NT2/D1 (cell line): ENCODE measurements around the gene ITPRID2.
A peak's percentile ranks its signal among the peaks of the same experiment; 100 is the strongest.

ENCODE experiments used
- DNase-seq: peaks from one replicate; pipeline ENCODE4 v3.0.0-alpha.2; 2011; ENCODE audit warnings: low read depth, low spot score
- H3K27me3 ChIP-seq: 2 replicates; pipeline ENCODE4 v1.6.0; 2011; ENCODE audit warnings: mild to moderate bottlenecking; ENCODE audit not compliant: insufficient read length, insufficient read depth
- H3K36me3 ChIP-seq: 2 replicates; pipeline ENCODE4 v1.6.1; 2011; ENCODE audit warnings: mild to moderate bottlenecking, low read length, mixed read lengths; ENCODE audit not compliant: insufficient read depth, insufficient read length
- H3K4me1 ChIP-seq: 2 replicates; pipeline ENCODE4 v1.5.1; 2011; ENCODE audit not compliant: insufficient read depth, insufficient read length
- H3K4me3 ChIP-seq: 2 replicates; pipeline ENCODE4 v1.5.1; 2011; ENCODE audit warnings: low read depth; ENCODE audit not compliant: insufficient read length
- H3K9ac ChIP-seq: 2 replicates; pipeline ENCODE4 v1.6.0; 2011; ENCODE audit warnings: low read depth; ENCODE audit not compliant: insufficient read length
- H3K9me3 ChIP-seq: 2 replicates; pipeline ENCODE4 v1.5.1; 2011; ENCODE audit warnings: mild to moderate bottlenecking, low read length; ENCODE audit not compliant: insufficient read depth
- SUZ12 ChIP-seq: IDR thresholded peaks from 2 replicates; pipeline ENCODE4 v1.6.1; 2011; ENCODE audit not compliant: insufficient read length, insufficient read depth; ENCODE audit errors: extremely low read depth
- YY1 ChIP-seq: IDR thresholded peaks from 2 replicates; pipeline ENCODE4 v1.6.1; 2011; ENCODE audit not compliant: insufficient read length, insufficient read depth
- ZNF274 ChIP-seq: IDR thresholded peaks from 2 replicates; pipeline ENCODE4 v1.6.1; 2011; ENCODE audit warnings: mild to moderate bottlenecking, low read depth, low read length

Gene ITPRID2

GRCh38 chr2:181891258-181891965 is at the start of gene ITPRID2:
Gene ITPRID2 (plus strand): TSS chr2:181891730. CDS start chr2:181892067, 337 bp downstream.
- DNase-seq: peak; percentile 68
- no peaks in the 10 kb centered on the region for H3K9me3 ChIP-seq
- H3K27me3 ChIP-seq: peaks cover 14% of the 10 kb centered on the region
- peak within 1 kb of the TSS; percentile 97 for H3K4me3 ChIP-seq
- peak within 1 kb of the TSS; percentile 94 for H3K9ac ChIP-seq
- no peaks in the 10 kb centered on the region for H3K4me1 ChIP-seq
- TF ChIP-seq ZNF274 (no peak), SUZ12 (no peak), YY1 (no peak)
- H3K36me3 ChIP-seq: peaks cover 7% of the 10 kb centered on the region

- TF ChIP-seq SUZ12 (no peak), YY1 (no peak), ZNF274 (no peak)
- H3K27me3 ChIP-seq: no peaks in the 10 kb centered on the region
- no peaks in the 10 kb centered on the region for H3K9me3 ChIP-seq
- H3K9ac ChIP-seq: no peak overlapping the region
- no peaks in the 10 kb centered on the region for H3K4me1 ChIP-seq
- H3K36me3 ChIP-seq: no peaks in the 10 kb centered on the region
- no peak for DNase-seq
- H3K4me3 ChIP-seq: no peak overlapping the region
These were observed 46.8 kb upstream of the ITPRID2 start for GRCh38 chr2:181844551-181845290.

GRCh38 chr2:181846399-181847197 is 44.9 kb upstream of the ITPRID2 start:
- no peak for DNase-seq
- H3K27me3 ChIP-seq: no peaks in the 10 kb centered on the region
- no peaks in the 10 kb centered on the region for H3K36me3 ChIP-seq
- TF ChIP-seq SUZ12 (no peak), ZNF274 (no peak), YY1 (no peak)
- H3K4me3 ChIP-seq: no peak overlapping the region
- no peaks in the 10 kb centered on the region for H3K4me1 ChIP-seq
- no peak overlapping the region for H3K9ac ChIP-seq
- H3K9me3 ChIP-seq: no peaks in the 10 kb centered on the region

- Histone ChIP-seq H3K9me3 (no peaks in the 10 kb centered on the region), H3K36me3 (no peaks in the 10 kb centered on the region), H3K4me3 (no peak overlapping the region), H3K9ac (no peak overlapping the region), H3K4me1 (no peaks in the 10 kb centered on the region), H3K27me3 (no peaks in the 10 kb centered on the region)
- no peak for TF ChIP-seq SUZ12
- TF ChIP-seq YY1: no peak
- no peak for TF ChIP-seq ZNF274
- no peak for DNase-seq
These were observed 44.4 kb upstream of the ITPRID2 start for GRCh38 chr2:181847198-181847556.

GRCh38 chr2:181847702-181848101 is 43.8 kb upstream of the ITPRID2 start:
- H3K4me3 ChIP-seq: no peak overlapping the region
- TF ChIP-seq YY1: no peak
- no peak for TF ChIP-seq ZNF274
- TF ChIP-seq SUZ12: no peak
- no peaks in the 10 kb centered on the region for H3K9me3 ChIP-seq
- H3K36me3 ChIP-seq: no peaks in the 10 kb centered on the region
- no peaks in the 10 kb centered on the region for H3K4me1 ChIP-seq
- no peaks in the 10 kb centered on the region for H3K27me3 ChIP-seq
- no peak for DNase-seq
- H3K9ac ChIP-seq: no peak overlapping the region

GRCh38 chr2:181848261-181848886 is 43.2 kb upstream of the ITPRID2 start:
- Histone ChIP-seq H3K9ac (no peak overlapping the region), H3K4me1 (no peaks in the 10 kb centered on the region), H3K27me3 (no peaks in the 10 kb centered on the region), H3K4me3 (no peak overlapping the region), H3K9me3 (no peaks in the 10 kb centered on the region), H3K36me3 (no peaks in the 10 kb centered on the region)
- no peak for TF ChIP-seq SUZ12
- TF ChIP-seq YY1: no peak
- no peak for TF ChIP-seq ZNF274
- DNase-seq: peak; percentile 5

- Histone ChIP-seq H3K9me3 (no peaks in the 10 kb centered on the region), H3K36me3 (no peaks in the 10 kb centered on the region), H3K4me1 (no peaks in the 10 kb centered on the region), H3K9ac (no peak overlapping the region), H3K27me3 (no peaks in the 10 kb centered on the region), H3K4me3 (no peak overlapping the region)
- DNase-seq: no peak
- TF ChIP-seq YY1 (no peak), ZNF274 (no peak), SUZ12 (no peak)
These were observed 41.9 kb upstream of the ITPRID2 start for GRCh38 chr2:181849601-181850000.
